ENCODE data around the gene CUL4A.

The CUL4A gene

GRCh38 chr13:113182046-113182445, 27.4 kb upstream of the CUL4A start:
- DNase-seq: no peak

GRCh38 chr13:113183450-113184129, 25.8 kb upstream of the CUL4A start:
- DNase-seq: no peak

DNA sequence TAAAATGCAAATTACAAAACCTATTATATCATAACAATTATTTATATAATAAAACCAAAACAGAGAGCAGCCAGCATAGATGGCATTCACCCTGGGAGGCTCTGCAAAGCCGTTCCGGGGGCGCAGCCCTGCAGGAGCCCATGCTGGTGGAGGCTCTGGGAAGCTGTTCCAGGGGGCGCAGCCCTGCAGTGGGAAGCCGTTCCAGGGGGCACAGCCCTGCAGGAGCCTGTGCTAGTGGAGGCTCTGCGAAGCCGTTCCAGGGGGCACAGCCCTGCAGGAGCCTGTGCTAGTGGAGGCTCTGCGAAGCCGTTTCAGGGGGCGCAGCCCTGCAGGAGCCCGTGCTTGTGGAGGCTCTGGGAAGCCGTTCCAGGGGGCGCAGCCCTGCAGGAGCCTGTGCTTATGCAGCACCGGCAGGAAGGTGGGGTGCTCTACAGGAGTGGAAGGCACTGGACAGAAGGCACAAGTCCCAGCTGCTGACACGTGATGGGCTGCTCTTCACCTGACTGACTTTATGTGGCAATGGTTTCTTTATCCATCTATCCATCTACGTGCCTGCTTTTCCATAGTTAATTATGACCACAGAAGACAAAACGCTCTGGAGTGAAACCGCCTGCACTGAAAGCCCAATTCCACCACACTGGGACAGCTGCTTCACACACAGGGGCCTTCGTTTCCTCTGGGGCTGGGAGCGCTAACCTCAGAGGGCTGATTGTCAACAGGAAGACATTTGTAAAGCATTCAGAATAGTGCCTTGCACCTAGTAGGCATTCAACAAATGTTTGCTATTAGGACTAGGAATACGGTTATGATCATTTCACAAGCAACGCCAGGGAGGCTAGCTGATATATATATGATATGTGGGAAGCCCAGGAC, 24.6 kb upstream of the CUL4A start:
- no peak for DNase-seq

GRCh38 chr13:113186061-113186900, 23.1 kb upstream of the CUL4A start:
- DNase-seq: no peak

- peak; percentile 97 for DNase-seq
Observed at GRCh38 chr13:113187263-113187669, 22.1 kb upstream of the CUL4A start.

GRCh38 chr13:113187883-113188665, 21.3 kb upstream of the CUL4A start:
- no peak for DNase-seq

DNA sequence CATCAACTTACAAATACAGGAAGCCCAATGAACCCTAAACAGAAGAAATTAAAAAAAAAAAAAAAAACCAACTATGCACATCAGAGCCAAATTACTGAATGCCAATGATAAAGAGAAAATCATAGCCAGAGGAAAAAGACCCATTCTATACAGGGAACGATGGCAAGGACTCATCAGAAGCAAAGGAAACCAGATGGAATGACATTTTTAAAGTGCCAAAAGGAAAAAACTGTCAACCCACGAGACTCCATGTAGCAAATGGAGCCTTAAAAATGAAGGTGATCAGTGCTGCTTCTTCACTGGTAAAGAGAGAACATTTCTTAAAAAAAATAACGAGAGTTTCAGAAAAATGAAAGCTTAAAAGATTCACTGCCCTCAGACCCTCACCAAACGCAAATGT, 19.2 kb upstream of the CUL4A start:
- DNase-seq: no peak

DNA sequence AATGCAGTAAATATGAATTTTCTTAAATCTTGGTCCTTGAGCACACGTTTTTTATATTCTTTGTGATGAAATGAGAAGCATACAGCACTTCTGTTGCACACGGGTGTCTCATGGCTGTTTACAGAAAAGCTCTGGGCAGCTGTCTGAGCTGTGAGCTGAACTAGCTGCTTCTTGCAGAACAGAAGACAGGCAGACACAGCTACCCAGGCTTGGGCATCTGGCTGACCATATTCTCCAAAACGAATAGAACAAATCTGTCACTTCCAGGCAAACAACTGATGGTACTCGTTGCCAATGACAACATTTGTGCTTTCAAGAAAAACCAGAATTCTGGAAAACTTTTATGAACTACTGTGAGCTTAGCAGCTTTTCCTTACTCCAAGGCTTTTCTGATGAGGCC, 17.1 kb upstream of the CUL4A start:
- no peak for DNase-seq

DNA sequence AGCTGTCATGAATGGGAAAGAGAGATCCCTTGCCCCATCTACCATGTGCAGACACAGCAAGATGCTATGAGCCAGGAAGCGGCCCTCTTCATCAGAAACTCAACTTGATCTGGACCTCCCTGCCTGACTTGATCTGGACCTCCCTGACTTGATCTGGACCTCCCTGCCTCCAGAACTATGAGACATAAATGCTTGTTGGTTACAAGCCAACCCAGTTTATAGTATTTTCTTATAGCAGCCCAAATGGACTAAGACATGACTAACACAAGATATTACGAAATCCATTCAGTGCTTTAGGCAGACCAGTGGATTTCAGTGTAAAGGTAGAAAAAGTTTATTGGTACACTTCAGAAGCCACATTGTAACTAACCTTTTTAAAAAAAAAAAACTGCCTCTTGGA, 16.5 kb upstream of the CUL4A start:
- peak; percentile 17 for DNase-seq

- no peak for DNase-seq
Observed at GRCh38 chr13:113195360-113195759, 14.1 kb upstream of the CUL4A start.

DNA sequence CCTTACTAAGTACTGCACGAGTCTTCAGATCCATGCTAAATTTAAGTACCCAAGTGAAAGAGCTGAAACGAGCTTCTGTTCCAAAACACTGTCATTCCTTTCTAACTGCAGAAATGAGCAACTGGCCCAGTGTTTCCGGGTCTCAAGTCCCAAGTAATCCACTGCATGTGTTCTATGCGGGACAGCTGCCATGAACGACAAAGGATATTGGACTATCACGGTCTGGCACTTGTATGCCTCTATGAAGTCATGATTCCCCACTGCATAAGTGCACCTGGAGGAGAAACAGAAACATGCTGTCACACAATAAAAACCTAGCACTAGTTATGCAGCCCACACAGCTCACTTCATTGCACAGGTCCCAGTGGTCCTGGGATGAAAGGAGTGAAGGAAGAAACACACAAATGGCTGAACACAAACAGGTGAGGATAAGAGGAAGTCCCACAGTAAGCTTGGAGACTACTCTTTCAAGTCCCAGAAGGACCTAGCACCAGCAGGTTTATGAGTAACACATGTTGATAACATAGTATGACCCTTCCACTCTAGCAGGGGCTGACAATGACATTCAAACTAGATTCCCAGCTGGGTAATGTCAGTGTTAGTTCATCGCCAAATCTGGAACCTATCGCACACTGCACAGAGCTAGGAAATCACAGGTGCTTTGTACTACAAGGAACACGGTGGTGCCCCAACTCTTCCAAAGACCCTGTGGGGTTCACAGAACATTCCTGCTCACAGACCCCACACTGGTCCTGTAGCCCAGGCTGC, 12.3 kb upstream of the CUL4A start:
- DNase-seq: no peak

- no peak for DNase-seq
Observed at GRCh38 chr13:113201815-113202214, 7.6 kb upstream of the CUL4A start.

- DNase-seq: no peak
Observed at GRCh38 chr13:113202912-113203311, 6.5 kb upstream of the CUL4A start.

DNA sequence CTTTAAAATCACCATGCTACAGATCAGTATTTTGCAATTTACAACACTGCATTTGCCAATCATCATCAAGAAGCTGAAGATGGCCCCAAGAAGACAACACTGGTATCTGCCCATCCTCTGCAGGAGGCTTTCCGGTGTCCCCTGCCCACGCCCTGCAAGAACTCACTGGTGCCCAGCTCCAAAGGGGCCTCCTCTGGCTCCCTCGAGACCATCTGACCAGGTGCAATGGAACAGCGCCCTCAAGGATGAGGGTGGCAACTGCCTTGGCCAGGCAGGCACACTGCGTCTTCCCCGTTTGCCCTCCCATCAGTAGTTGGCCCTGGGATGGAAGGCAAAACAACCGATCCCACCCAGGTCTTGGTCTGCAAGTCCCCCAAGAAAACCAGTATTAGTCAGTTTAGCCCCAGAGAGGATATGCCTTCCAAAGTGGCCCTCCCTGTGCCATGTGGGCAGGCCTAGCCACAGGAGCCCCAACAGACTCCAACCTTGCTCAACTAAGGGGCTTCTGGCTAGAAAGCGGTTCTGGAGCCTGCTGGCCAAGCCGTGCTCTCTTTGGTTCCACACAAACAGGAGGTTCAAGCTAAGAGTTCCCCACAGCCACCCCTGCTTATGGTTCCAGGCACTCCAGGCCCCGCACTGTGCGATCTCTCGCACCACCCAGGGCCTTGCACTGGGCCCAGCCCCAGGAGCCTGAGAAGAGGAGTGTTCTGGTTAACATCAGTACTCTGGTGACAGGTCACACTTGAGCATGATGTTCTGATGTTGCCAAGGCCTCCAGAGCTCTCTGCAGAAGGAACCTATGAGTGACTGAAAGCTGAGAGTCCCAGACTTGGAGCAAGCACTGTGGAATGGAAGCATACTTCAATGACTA, 5.7 kb upstream of the CUL4A start:
- no peak for DNase-seq

- no peak for DNase-seq
Observed at GRCh38 chr13:113204378-113204734, 5.1 kb upstream of the CUL4A start.

DNA sequence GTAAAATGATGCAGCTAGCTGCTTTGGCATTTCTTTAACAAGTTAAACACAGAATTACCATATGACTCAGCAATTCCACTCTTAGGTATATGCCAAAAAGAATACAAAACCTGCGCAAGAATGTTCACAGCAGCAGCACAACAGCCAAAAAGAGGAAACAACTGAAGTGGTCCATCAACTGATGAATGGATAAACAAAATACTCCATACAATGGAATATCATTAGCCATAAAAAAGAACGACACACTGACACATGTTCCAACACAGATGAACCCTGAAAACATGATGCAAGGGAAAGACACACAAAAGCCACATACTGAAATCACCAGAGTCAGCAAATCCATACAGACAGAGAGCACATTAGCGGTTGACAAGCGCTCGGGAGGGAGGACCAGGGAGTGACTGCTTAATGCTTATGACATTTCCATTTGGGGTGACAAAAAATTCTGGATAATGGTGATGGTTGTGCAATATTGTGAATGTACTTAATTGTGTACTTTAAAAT, 3.9 kb upstream of the CUL4A start:
- no peak for DNase-seq

DNA sequence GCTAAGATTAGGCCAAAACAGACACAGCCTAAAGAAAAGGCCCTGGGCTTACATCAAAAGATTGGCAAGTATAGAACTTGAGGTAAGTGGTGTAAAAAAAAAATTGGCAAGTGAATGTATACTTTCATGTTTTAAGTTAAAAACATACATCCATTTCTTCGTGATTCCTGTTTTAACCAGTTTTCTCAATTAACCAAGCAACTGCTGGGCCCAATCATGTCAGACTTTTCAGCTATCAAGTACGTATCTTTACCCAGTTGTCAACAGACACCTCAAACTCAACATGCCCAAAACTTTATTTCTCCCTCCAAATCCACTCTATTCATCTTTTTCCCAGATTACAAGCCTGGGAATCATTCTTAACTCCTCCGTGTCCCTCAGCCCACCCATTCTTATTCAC, 2.0 kb upstream of the CUL4A start:
- DNase-seq: no peak

DNA sequence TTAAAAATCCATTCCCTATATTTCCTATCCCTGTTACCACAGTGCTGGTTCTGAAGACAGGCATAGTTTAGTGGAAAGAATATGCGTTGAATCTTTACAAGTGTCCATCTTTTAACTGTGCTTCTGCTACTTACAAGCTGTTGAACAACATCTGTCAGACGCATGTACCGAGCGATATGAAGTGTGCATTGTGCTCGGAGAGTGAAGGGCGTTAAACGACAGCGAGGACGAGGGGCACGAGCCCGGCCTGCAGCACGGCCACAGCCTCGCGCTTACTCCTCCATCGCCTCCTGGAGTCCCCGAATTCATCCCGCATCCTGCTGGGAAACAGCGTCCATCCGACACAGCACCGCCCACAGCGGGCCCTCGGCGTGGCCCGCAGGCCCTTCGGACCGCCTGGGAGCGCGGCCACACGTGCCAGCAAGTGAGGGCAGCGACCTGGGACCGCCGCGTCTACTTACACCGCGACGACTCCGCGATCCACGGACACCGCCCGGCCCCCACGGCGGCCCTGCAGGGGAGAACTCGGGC, 1.5 kb upstream of the CUL4A start:
- peak; percentile 55 for DNase-seq

DNA sequence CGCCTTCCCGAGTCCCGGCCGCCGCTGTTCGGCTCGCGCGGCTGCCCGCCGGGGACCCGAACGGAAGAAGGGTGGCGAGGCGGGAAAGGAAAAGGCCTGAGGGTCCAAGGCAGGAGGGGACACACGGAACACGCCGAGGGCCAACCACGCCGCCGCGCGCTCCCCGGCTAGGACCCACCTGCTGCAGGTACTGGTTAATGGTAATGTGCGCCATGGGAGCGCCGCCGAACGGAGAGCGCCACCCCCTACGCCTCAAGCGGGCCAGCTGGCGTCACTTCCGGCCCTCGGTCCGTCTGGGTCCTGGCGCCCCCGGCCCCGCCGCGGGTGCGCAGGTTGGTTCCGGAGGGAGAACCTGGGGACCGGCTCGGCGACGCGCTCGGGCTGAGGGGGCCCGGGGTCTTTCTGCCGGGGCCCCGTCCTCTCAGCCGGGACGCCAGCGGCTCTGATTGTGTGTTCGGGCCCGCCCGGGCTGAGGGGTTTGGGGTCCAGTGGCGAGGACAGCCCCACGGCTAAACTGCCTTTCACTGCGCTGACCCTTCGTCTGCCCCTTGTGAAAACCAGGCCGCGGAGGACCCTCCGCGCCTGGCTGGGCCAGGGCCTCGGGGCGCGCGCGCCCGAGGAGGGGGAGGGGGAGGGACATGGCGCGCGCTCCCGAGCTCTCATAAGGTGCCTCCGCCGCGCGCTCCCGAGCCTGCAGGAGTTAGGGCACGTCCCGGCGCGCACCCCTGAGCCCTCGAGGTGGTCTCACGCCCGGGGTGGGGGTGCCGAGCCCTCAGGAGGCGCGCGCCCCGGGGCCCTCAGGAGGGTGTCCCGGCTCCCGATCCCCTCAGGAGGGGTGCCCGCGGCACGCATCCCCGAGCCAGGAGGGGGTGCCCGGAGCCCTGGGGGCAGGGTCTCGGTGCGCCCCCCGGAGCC, 735 bp upstream of the CUL4A start, which contains the start of gene PCID2:
PCID2 (minus strand) TSS at position 249 of the 915 bp plus-strand sequence; CDS start at position 214, 35 bp downstream.
- DNase-seq: peak; percentile 93

Measured in suppressor macrophage treated with lipopolysaccharide for 4 hours (primary cell).